Endothelial cell of umbilical vein (primary cell): Measurements from ENCODE around the gene GFI1B. TPM values are rescaled to one million over a fixed set of nuclear protein-coding genes. Genes with fewer than 3 reads are reported as not detected.

ENCODE experiments used
- BruUV-seq: library from RNA; stranded (reverse); fragments of 400-500 nt; replicated peaks from 2 replicates; lab custom pipeline; 2021; lab: Mats Ljungman, UMichigan
- CTCF ChIA-PET: fragments of 300-600, 350-600 bp; sonication (Branson Sonifier 250); formaldehyde crosslinking; loops from one replicate; lab custom pipeline; 2021; ENCODE audit warnings: antibody characterized with exemption, inconsistent platforms; lab: Charles Lee
- POLR2A ChIA-PET: fragments of 300-600, 350-600 bp; sonication (Branson Sonifier 250); formaldehyde crosslinking; loops from one replicate; lab custom pipeline; 2021; ENCODE audit warnings: antibody characterized with exemption, inconsistent platforms; lab: Charles Lee
- DNase-seq: peaks from one replicate; pipeline ENCODE4 v3.0.0-alpha.2; 2011; ENCODE audit warnings: low read depth, low spot score
- FAIRE-seq: peaks from 2 replicates; lab custom pipeline; 2011; peaks lifted over from hg19 to GRCh38; lab: Jason Lieb, UNC
- H2AFZ ChIP-seq: 2 replicates; pipeline ENCODE4 v1.6.0; 2012; ENCODE audit warnings: low read depth, low read length, control low read depth, inconsistent platforms
- H3K27ac ChIP-seq: 2 replicates; pipeline ENCODE4 v1.5.1; 2011; ENCODE audit warnings: low read depth, mild to moderate bottlenecking, control low read depth, low read length, moderate library complexity; ENCODE audit not compliant: insufficient read depth
- H3K27me3 ChIP-seq, 2 experiments: 2 replicates each; pipeline versions ENCODE4 v1.6.0 to v1.6.1; 2011; ENCODE audit warnings: low read length in 2 of 2, mixed read lengths in 1 of 2; ENCODE audit not compliant: control insufficient read depth in 2 of 2, insufficient read depth in 2 of 2
- H3K36me3 ChIP-seq, 2 experiments: 2 replicates in 1 of 2; 3 replicates in 1 of 2; pipeline ENCODE4 v1.5.1; 2011; ENCODE audit warnings: low read length in 2 of 2, mild to moderate bottlenecking in 1 of 2, moderate library complexity in 1 of 2; ENCODE audit not compliant: control insufficient read depth in 2 of 2, insufficient read depth in 2 of 2; ENCODE audit errors: extremely low read depth in 1 of 2
- H3K4me1 ChIP-seq: 3 replicates; pipeline ENCODE4 v1.5.1; 2011; ENCODE audit warnings: mild to moderate bottlenecking, low read length; ENCODE audit not compliant: control insufficient read depth, insufficient read depth; ENCODE audit errors: extremely low read depth
- H3K4me2 ChIP-seq: 2 replicates; pipeline ENCODE4 v1.6.1; 2011; ENCODE audit warnings: low read length, control low read depth, mixed read lengths; ENCODE audit not compliant: insufficient read depth
- H3K4me3 ChIP-seq, 3 experiments: fragments of 200-600 bp in 1 of 3; sonication (generic), shearing (Covaris generic) in 1 of 3; replicated peaks in 1 of 3; 2 replicates each; pipeline ENCODE4 v1.5.1; 2011 to 2016; ENCODE audit warnings: control low read depth in 3 of 3, low read length in 3 of 3, mild to moderate bottlenecking in 2 of 3, inconsistent platforms in 1 of 3, low read depth in 1 of 3, moderate library complexity in 1 of 3; ENCODE audit not compliant: insufficient read depth in 1 of 3
- H3K79me2 ChIP-seq: 2 replicates; pipeline ENCODE4 v1.6.0; 2012; ENCODE audit warnings: low read length, inconsistent platforms; ENCODE audit not compliant: control insufficient read depth, insufficient read depth
- H3K9ac ChIP-seq: replicated peaks from 2 replicates; pipeline ENCODE3; 2011; ENCODE audit warnings: low read length, control low read depth; ENCODE audit not compliant: insufficient read depth; ENCODE audit errors: extremely low read depth
- H3K9me1 ChIP-seq: replicated peaks from 3 replicates; pipeline ENCODE4 v1.6.0; 2011; ENCODE audit warnings: mild to moderate bottlenecking, low read length; ENCODE audit not compliant: control insufficient read depth, insufficient read depth; ENCODE audit errors: extremely low read depth
- H3K9me3 ChIP-seq: replicated peaks from 2 replicates; pipeline ENCODE4 v1.5.1; 2012; ENCODE audit warnings: low read length, inconsistent platforms; ENCODE audit not compliant: control insufficient read depth, insufficient read depth
- H4K20me1 ChIP-seq: replicated peaks from 2 replicates; pipeline ENCODE3; 2011; ENCODE audit warnings: mild to moderate bottlenecking, low read length; ENCODE audit not compliant: control insufficient read depth, insufficient read depth; ENCODE audit errors: extremely low read depth
- EZH2 ChIP-seq: IDR thresholded peaks from 2 replicates; pipeline ENCODE4 v1.6.1; 2012; ENCODE audit warnings: borderline replicate concordance, low read depth, mild to moderate bottlenecking, moderate library complexity, low read length, inconsistent platforms; ENCODE audit not compliant: severe bottlenecking
- FOS ChIP-seq: IDR thresholded peaks from 2 replicates; pipeline ENCODE4 v1.6.1; 2011; ENCODE audit warnings: mild to moderate bottlenecking, low read length, moderate library complexity, borderline replicate concordance; ENCODE audit not compliant: insufficient read depth
- GATA2 ChIP-seq: IDR thresholded peaks from 2 replicates; pipeline ENCODE4 v1.7.0; 2011; ENCODE audit warnings: low read depth, mild to moderate bottlenecking, moderate library complexity, mixed read lengths, low read length; ENCODE audit not compliant: insufficient read length, insufficient read depth
- JUN ChIP-seq: IDR thresholded peaks from 2 replicates; pipeline ENCODE4 v1.6.1; 2011; ENCODE audit warnings: borderline replicate concordance, low read depth; ENCODE audit not compliant: insufficient read length, insufficient read depth
- MYC ChIP-seq: IDR thresholded peaks from one replicate; pipeline ENCODE4 v1.6.1; 2011; ENCODE audit warnings: mild to moderate bottlenecking, low read depth, low read length
- POLR2A ChIP-seq: IDR thresholded peaks from 2 replicates; pipeline ENCODE4 v1.6.1; 2012; ENCODE audit warnings: low read depth, mild to moderate bottlenecking, control low read depth, low read length
- POLR2AphosphoS5 ChIP-seq: IDR thresholded peaks from 2 replicates; pipeline ENCODE4 v1.6.1; 2012; ENCODE audit warnings: low read depth, mild to moderate bottlenecking, control low read depth, low read length, moderate library complexity; ENCODE audit not compliant: insufficient read depth
- dilution Hi-C: fragments of 300-500 bp; cut with MboI; formaldehyde crosslinking; loops from one replicate; pipeline ENCODE4 v1.15.0; 2019; ENCODE audit warnings: low sequenced_read_pairs; ENCODE audit not compliant: extremely low pct_ligation_motif_present
- intact Hi-C: fragments of 100-400 bp; cut with micrococcal nuclease; formaldehyde crosslinking; loops from one replicate; pipeline ENCODE4 v1.10.0; 2022
- polyA plus RNA-seq, 4 experiments: library from polyadenylated mRNA; depleted of rRNA in 3 of 4; stranded (reverse) in 3 of 4; unstranded in 1 of 4; fragments of >200 nt; gene quantifications; 2 replicates each; pipeline versions ENCODE4 v1.2.1 to v1.2.3, GENCODE V29; 2011 to 2012; ENCODE audit warnings: missing spikeins in 1 of 4
- total RNA-seq: library from RNA; stranded (reverse); gene quantifications from 2 replicates; pipeline ENCODE4 v1.2.3, GENCODE V29; 2021
- TF ChIP-seq, protein P1 (sequence below): IDR thresholded peaks from 2 replicates; pipeline ENCODE4 v1.6.1; 2011; ENCODE audit not compliant: insufficient read depth, insufficient read length
- TF ChIP-seq, protein P2 (sequence below), 2 donors: IDR thresholded peaks; 1 replicate in 1 of 2; 2 replicates in 1 of 2; pipeline ENCODE4 v1.5.1; 2011; ENCODE audit warnings: low read length in 2 of 2, mild to moderate bottlenecking in 2 of 2, moderate library complexity in 2 of 2, control low read depth in 1 of 2, inconsistent platforms in 1 of 2, low read depth in 1 of 2; ENCODE audit not compliant: insufficient read depth in 1 of 2; ENCODE audit errors: extremely low read depth in 1 of 2

GFI1B gene
- total and polyA plus RNA-seq, 2 donors (not counting 3 experiments of a cell fraction or from before 2014, with no cell fraction given): 0.04 TPM; not detected in 1

DNA sequence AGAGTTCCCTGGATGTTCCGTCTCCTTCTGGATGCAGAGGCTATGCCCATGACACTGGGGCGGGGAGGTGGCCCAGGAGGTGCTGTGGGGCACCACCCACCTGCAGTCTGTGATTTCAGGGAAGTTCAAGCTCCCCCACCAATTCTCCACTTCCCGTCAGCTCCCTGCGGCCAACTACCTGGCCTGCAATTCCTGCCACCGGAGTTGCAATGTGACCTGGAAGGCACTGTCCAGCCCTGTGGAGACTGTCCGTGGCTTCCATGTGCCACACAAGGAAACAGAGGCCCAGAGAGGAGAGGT, 16.6 kb downstream of the GFI1B start:
- no peaks in the 10 kb centered on the region for H3K36me3 ChIP-seq
- CTCF ChIA-PET: interaction anchor here (1.9 kb wide), 1 partner anchor 27 kb away, joined by 8 read pairs; no protein-coding TSS in a partner anchor
- no peaks in the 10 kb centered on the region for H3K4me1 ChIP-seq
- no peaks in the 10 kb centered on the region for H3K9me3 ChIP-seq
- no peaks in the 10 kb centered on the region for H4K20me1 ChIP-seq
- no peak overlapping the region for H3K27ac ChIP-seq
- DNase-seq: no peak
- no TSS peak for BruUV-seq
- no peak overlapping the region for H2AFZ ChIP-seq
- no peak overlapping the region for H3K9ac ChIP-seq
- peaks cover 0 to 11% of the 10 kb centered on the region in 2 experiments for H3K27me3 ChIP-seq
- POLR2A ChIA-PET: no interaction called here
- no peaks in the 10 kb centered on the region for H3K79me2 ChIP-seq
- no peak for FAIRE-seq
- no peaks in the 10 kb centered on the region for H3K9me1 ChIP-seq
- no peak overlapping the region for H3K4me3 ChIP-seq
- intact Hi-C loops (no loop called here), dilution Hi-C loops (no loop called here)
- no peak for TF ChIP-seq MYC
- TF ChIP-seq EZH2: no peak
- TF ChIP-seq POLR2AphosphoS5: no peak
- TF ChIP-seq FOS: no peak
- TF ChIP-seq, protein P1, sequence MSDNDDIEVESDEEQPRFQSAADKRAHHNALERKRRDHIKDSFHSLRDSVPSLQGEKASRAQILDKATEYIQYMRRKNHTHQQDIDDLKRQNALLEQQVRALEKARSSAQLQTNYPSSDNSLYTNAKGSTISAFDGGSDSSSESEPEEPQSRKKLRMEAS: no peak
- TF ChIP-seq, protein P2, sequence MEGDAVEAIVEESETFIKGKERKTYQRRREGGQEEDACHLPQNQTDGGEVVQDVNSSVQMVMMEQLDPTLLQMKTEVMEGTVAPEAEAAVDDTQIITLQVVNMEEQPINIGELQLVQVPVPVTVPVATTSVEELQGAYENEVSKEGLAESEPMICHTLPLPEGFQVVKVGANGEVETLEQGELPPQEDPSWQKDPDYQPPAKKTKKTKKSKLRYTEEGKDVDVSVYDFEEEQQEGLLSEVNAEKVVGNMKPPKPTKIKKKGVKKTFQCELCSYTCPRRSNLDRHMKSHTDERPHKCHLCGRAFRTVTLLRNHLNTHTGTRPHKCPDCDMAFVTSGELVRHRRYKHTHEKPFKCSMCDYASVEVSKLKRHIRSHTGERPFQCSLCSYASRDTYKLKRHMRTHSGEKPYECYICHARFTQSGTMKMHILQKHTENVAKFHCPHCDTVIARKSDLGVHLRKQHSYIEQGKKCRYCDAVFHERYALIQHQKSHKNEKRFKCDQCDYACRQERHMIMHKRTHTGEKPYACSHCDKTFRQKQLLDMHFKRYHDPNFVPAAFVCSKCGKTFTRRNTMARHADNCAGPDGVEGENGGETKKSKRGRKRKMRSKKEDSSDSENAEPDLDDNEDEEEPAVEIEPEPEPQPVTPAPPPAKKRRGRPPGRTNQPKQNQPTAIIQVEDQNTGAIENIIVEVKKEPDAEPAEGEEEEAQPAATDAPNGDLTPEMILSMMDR (IDR thresholded peaks at IDR 0.05; ENCODE audit: extremely low read depth in 1 of 2, insufficient read depth in 1 of 2, low read depth in 1 of 2, low read length in 2 of 2): no peak
- TF ChIP-seq JUN: no peak
- TF ChIP-seq GATA2: no peak
- TF ChIP-seq POLR2A: no peak
- H3K4me2 ChIP-seq: no peak overlapping the region
